Smooth muscle cell of the coronary artery (primary cell): ENCODE data around the gene PPP6R2. TPM values are rescaled to one million over a fixed set of nuclear protein-coding genes. Genes with fewer than 3 reads are reported as not detected.

ENCODE experiments used
- total RNA-seq: library from RNA; depleted of rRNA; stranded (reverse); fragments of >200 nt; gene quantifications from 2 replicates; pipeline ENCODE4 v1.2.3, GENCODE V29; 2014; ENCODE audit warnings: low replicate concordance

Gene PPP6R2, protein sequence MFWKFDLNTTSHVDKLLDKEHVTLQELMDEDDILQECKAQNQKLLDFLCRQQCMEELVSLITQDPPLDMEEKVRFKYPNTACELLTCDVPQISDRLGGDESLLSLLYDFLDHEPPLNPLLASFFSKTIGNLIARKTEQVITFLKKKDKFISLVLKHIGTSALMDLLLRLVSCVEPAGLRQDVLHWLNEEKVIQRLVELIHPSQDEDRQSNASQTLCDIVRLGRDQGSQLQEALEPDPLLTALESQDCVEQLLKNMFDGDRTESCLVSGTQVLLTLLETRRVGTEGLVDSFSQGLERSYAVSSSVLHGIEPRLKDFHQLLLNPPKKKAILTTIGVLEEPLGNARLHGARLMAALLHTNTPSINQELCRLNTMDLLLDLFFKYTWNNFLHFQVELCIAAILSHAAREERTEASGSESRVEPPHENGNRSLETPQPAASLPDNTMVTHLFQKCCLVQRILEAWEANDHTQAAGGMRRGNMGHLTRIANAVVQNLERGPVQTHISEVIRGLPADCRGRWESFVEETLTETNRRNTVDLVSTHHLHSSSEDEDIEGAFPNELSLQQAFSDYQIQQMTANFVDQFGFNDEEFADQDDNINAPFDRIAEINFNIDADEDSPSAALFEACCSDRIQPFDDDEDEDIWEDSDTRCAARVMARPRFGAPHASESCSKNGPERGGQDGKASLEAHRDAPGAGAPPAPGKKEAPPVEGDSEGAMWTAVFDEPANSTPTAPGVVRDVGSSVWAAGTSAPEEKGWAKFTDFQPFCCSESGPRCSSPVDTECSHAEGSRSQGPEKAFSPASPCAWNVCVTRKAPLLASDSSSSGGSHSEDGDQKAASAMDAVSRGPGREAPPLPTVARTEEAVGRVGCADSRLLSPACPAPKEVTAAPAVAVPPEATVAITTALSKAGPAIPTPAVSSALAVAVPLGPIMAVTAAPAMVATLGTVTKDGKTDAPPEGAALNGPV
- 42.1 and 74.9 TPM in 2 replicates for total RNA-seq

DNA sequence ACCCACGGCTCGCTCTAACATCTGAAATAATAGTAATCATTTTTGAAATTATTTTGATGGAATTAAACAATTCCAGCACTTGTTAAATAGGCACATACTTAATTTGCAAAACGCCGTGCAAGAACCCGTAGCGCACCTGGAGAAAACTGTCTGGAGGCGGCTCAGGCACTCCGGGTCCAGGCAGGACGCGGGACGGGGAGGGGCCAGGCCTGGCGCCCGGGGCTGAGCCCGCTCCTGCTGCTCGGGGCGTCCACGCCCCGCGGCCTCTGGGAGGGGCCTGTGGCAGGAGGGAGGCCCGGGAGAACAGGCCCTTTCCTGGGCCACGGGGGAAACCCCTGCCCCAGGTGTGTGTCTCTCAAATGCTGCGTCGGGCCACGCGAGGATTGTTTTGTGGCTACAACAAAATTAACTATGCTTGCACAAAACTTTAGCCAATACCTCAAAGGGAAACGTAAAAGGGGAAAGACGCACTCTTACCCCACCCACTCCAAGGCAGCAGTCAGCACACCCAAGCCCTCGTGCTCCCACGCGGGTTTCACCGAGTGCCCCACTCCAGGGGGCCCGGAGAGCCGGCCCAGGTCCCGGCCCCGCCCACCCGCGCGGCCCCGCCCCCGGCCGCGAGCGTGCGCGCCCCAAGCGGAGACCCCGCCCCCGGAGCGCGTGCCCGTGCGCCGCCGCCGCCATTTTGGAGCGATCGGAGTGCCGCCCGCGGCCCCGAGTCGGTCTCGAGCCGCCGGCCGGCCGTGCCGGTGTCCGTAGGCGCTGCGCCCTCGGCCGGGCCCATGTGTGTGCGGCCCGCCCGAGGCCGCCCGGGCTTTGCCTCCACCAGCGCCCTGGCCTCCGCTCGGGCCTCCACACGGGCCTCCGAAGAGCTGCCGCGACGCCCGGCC is at the start of gene PPP6R2:
PPP6R2 (plus strand) TSS at position 677 of the 890 bp plus-strand sequence. CDS start 50,582 bp downstream, outside the sequence.

DNA sequence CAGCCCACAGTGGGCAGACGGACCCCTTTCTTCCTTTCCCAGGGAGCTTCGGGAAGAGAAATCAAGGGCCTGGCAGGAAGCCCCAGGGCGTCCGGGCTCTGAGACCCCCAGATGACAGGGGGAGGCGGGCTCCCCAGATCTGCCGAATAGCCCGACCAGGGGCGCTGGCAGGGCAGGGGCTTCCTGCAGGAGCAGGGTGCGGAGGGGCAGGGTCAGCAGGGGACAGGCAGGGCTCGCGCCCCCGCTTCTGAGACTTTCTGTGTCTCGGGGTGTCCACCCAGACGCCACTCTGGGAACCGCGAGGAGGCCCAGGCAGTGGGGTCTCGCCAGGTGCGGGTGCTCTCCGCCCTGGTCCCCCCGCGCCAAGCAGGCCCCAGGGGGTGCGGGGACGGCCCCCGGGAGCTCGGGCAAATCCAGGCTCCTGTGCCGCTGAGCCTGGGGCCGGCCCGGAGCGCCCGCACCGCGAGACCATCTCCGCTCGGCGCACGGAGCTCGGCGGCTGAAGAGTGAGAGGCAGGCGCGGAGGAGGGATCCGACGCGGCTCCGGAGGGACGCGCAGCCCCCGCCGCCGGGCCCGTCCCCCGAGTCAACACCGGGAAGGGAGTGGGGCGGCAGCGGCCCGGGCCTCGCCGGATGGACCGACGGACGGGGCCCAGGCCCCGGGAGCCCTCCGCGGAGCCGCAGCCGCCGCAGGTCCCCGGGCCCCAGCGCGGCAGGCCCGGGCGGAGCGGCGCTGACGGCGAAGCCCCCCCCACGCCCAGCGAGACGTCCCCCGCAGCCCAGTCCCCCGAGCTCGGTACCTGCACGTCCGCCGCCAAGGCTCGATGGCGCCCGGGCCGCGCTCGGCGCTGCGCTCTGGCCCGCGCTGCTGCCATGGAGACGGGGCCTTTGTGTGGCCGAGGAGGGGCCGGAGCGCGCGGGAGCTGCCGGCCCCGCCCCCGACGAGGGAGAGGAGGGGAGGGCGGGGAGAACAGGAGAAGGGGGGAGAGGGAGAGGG is 36.1 kb upstream of the PPP6R2 start, which contains the start of gene PLXNB2:
PLXNB2 (minus strand) TSS at position 894 of the 997 bp plus-strand sequence. CDS start 17,062 bp downstream, outside the sequence.

DNA sequence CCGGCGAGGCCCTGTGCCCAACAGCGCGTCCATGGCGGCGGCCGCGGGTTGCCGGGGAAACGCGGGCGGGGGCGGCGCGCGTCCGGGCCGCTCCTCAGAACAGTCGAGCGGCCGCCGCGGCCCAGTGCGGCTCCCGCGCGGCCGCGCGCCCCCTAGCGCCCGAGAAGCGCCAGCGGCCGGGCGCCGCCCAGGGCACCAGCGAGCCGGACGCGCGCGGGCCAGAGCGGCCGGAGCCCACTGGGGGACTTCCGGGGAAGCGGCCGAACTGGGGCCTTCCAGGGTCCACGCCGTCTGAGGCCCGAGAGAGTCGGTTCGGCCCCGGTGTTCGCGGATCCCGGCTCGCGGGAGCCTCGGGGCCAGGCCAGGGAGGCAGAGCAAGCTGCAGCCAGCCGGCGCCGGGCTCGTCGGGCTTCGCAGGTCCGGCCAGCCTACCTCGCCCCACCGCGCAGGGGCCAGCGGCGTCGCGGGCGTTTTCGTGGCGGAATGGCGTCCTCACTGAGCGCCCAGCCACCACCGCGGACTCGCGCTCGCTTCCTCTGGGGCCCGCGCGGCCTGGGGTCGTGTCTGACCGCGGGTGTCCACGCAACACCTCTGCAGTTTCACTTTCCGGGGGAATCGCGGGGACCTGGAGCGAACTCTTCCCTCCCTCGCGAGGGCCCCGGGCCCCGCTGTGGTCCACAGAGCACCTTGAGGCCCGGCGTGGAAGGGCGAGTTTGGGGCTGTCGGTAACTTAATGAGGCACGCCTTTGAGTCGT is 16.0 kb upstream of the PPP6R2 start, which contains the start of gene DENND6B:
DENND6B (minus strand) TSS at position 57 of the 755 bp plus-strand sequence; CDS start at position 33, 24 bp downstream.

DNA sequence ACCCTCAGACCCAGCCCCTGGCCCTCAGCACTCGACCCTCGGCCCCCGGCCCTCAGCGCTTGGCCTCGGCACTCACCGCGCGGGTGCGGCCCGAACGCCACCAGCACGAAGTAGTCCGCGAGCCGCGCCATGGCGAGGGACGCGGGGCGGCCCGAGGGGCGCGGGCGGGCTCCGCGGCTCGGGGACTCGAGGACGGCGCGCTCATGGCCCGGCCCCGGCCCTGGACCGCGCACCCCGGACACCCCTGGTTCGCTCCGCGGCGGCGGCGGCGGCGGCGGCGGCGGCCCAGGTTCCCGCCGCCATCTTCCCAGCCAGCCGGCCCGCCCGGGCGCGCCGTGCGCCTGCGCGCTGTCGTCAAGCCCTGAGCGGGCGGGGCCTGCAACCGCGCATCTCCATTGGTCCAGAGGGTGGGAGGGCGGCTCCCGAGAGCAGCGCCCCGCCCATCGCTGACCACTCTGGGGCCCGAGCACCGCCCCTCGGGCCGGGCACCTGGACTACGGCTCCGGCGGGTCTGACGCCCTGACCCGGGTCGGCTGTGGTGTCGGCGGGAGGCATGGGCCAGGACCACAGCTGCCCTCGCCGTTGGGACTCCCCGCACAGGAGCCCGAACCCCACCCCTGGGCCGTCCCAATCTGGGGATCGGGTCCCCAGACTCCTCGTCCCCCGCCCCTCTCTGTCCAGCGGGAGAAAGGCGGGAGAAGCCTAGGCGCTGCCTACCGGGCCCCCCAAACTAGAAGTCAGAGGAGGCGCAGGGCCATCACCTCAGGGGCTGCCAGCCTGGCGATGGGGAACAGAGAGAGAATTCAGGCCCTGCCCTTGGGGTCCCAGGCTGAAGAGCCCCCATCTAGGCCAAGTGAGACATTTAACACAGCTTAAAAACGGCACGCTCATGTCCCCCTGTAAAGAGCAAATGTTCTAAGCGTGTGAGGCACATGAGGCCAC is 131.9 kb downstream of the PPP6R2 start, which contains the start of gene SBF1:
SBF1 (minus strand) TSS at position 326 of the 942 bp plus-strand sequence; CDS start at position 131, 195 bp downstream.

DNA sequence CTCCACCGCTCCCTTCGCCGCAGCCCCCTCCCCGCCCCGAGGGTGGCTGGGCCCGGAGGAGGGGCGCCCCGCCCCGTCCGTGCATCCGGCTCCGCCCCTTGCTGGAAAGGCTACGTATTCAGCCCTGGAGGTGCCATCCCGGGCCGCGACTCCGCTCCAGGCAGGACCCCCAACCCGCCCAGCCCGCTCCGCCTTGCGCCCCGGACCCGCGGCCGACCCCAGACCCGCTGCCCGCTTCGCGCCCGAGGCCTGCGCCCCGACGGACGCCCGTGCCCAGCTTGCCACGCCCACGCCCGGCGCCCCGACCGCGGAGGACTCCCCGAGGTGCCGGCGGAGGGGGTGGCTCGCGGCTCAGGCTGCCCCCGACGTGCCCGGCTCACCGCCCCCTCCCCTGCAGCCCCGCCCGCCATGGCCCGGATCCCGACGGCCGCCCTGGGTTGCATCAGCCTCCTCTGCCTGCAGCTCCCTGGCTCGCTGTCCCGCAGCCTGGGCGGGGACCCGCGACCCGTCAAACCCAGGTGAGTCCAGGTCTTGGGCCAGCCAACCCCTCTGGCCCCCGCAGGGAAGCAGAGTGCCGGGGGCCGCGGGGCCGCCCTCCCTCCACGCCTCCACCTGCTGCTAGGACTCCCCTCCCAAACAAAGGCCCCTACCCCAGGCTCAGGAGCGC is 138.4 kb downstream of the PPP6R2 start, which contains the start of gene ADM2:
ADM2 (plus strand) TSS at position 104 of the 667 bp plus-strand sequence; CDS start at position 409, 305 bp downstream.

DNA sequence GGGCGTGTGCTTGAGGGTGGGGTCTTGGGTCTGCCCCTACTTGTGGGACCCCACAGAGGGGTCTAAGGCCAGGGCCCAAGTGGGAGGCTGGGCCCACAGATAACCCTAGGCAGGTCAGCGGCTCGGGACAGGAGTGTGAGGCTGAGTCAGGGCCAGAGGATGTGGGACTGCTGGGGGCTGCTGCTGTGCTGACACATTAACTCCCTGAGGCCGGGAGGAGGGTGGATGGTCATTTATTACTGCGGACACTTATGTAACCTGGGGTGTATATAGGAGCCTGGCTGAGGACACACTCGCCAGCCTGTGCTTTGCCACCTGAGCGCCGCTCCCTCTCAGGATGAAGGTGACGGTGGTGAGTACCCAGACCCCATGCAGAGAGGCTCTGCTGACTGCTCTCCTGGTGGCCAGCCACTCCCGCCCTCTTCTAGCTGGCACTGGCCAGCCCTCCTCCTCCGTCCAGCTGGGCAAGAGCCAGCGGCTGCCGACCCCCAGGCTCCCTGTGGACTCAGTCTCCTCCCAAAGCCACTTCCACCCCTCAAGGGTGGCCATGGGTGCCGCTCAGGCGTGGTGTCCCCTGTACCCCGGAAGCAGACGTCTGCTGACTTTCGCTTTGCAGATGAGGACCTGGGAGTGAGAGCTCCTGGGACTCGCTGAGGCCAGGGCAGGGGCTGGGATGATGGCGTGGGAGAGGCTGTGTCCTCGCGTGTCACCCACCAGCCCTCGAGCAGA is 143.6 kb downstream of the PPP6R2 start, which contains the start of gene MIOX:
MIOX (plus strand) TSS at position 299 of the 729 bp plus-strand sequence; CDS start at position 338, 39 bp downstream.

Other genes starting within 250 kb of the PPP6R2 start
- 0.35 and 0.98 TPM in 2 replicates for gene PANX2, start 172.6 kb upstream of the PPP6R2 start, total RNA-seq
- gene TRABD, start 157.4 kb upstream of the PPP6R2 start, total RNA-seq: 20.2 and 25.0 TPM in 2 replicates
- gene SELENOO, start 142.3 kb upstream of the PPP6R2 start, total RNA-seq: 20.4 and 24.7 TPM in 2 replicates
- 18.7 and 34.5 TPM in 2 replicates for gene TUBGCP6, start 98.3 kb upstream of the PPP6R2 start, total RNA-seq
- 11.8 and 30.0 TPM in 2 replicates for gene HDAC10, start 92.1 kb upstream of the PPP6R2 start, total RNA-seq
- gene MAPK12, start 81.6 kb upstream of the PPP6R2 start, total RNA-seq: 20.9 and 39.5 TPM in 2 replicates
- 4.1 and 4.3 TPM in 2 replicates for gene MAPK11, start 72.9 kb upstream of the PPP6R2 start, total RNA-seq
- 133 and 226 TPM in 2 replicates for gene PLXNB2, start 35.7 kb upstream of the PPP6R2 start, total RNA-seq
- gene DENND6B, start 16.3 kb upstream of the PPP6R2 start, total RNA-seq: 1.1 and 1.3 TPM in 2 replicates
- 50.8 and 109 TPM in 2 replicates for gene SBF1, start 131.7 kb downstream of the PPP6R2 start, total RNA-seq
- 1.2 and 1.6 TPM in 2 replicates for gene ADM2, start 138.2 kb downstream of the PPP6R2 start, total RNA-seq
- gene MIOX, start 143.5 kb downstream of the PPP6R2 start, total RNA-seq: not detected in 2 replicates
- 17.3 and 23.0 TPM in 2 replicates for gene LMF2, start 164.4 kb downstream of the PPP6R2 start, total RNA-seq
- gene NCAPH2, start 164.9 kb downstream of the PPP6R2 start, total RNA-seq: 14.6 and 24.6 TPM in 2 replicates
- 0.12 and 1.2 TPM in 2 replicates for gene SCO2, start 182.3 kb downstream of the PPP6R2 start, total RNA-seq
- gene TYMP, start 186.7 kb downstream of the PPP6R2 start, total RNA-seq: 9.6 and 18.0 TPM in 2 replicates
- under 0.01 and 0.08 TPM in 2 replicates for gene KLHDC7B, start 202.6 kb downstream of the PPP6R2 start, total RNA-seq
- not detected in 2 replicates for gene SYCE3, start 219.6 kb downstream of the PPP6R2 start, total RNA-seq
- 0.90 and 3.0 TPM in 2 replicates for gene CPT1B, start 235.1 kb downstream of the PPP6R2 start, total RNA-seq
- gene CHKB, start 239.5 kb downstream of the PPP6R2 start, total RNA-seq: 12.2 and 21.9 TPM in 2 replicates